Measurements from ENCODE around the gene GJC2.
A peak's percentile ranks its signal among the peaks of the same experiment; 100 is the strongest.
"Not testable (repeated sequence)": the region's sequence is repeated elsewhere in the genome, so short reads cannot be mapped to it uniquely, and the experiment has no call there.

Gene GJC2

GRCh38 chr1:228169345-228169744, 19.6 kb downstream of the GJC2 start:
- Histone ChIP-seq H3K27me3 (ENCODE audit: control insufficient read depth, insufficient read depth, low read length) (no peaks in the 10 kb centered on the region), H3K4me3 (ENCODE audit: low read depth, low read length) (no peak overlapping the region), H3K27ac (ENCODE audit: low read depth, low read length) (no peak overlapping the region), H3K4me1 (ENCODE audit: control insufficient read depth, insufficient read depth, low read length) (no peaks in the 10 kb centered on the region), H3K36me3 (ENCODE audit: control insufficient read depth, insufficient read depth, low read length) (no peaks in the 10 kb centered on the region), H3K9me3 (ENCODE audit: control insufficient read depth, insufficient read depth, low read length) (no peaks in the 10 kb centered on the region), H3K9ac (ENCODE audit: low read depth, low read length) (no peak overlapping the region)

GRCh38 chr1:228170666-228171065, 20.9 kb downstream of the GJC2 start:
- H3K27ac ChIP-seq (ENCODE audit: low read depth, low read length) = no peak overlapping the region
- no peaks in the 10 kb centered on the region for H3K4me1 ChIP-seq (ENCODE audit: control insufficient read depth, insufficient read depth, low read length)
- H3K9me3 ChIP-seq (ENCODE audit: control insufficient read depth, insufficient read depth, low read length) = no peaks in the 10 kb centered on the region
- no peaks in the 10 kb centered on the region for H3K36me3 ChIP-seq (ENCODE audit: control insufficient read depth, insufficient read depth, low read length)
- no peaks in the 10 kb centered on the region for H3K27me3 ChIP-seq (ENCODE audit: control insufficient read depth, insufficient read depth, low read length)
- no peak overlapping the region for H3K4me3 ChIP-seq (ENCODE audit: low read depth, low read length)
- H3K9ac ChIP-seq (ENCODE audit: low read depth, low read length) = no peak overlapping the region

DNA sequence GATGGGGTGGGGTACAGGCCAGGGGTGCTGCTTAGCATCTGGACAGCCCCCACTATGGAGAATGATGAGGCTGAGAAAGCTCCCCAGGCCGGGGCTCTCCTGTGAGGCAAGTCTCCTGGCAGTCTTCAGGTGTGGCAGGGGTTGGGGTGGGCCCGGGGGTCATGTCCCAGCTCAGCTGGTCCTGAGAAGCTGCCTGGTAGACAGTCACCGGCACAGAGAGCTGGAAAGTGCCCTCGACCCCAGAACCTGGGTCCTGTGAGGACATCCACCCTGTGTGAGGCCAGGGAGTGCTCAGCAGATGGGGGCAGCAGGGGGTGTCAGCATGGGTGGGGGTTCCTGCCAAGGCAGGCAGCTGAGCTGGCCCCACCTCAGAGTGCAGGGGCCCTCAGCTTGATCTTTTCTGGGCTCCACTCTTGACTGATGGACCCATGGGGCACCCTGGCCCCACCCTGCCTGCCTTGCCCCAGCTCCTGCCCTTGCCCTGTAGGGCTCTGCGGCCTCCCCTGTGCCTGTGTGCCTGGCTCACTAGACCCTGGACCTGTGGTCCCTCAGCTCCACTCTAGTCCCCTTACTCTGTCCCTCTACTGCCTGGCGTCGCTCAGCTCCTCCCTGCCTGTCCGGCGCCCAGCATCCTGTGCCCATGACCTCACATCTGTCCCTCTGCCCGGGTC, 21.6 kb downstream of the GJC2 start:
- Histone ChIP-seq H3K9ac (ENCODE audit: low read depth, low read length) (no peak overlapping the region), H3K27ac (ENCODE audit: low read depth, low read length) (no peak overlapping the region), H3K27me3 (ENCODE audit: control insufficient read depth, insufficient read depth, low read length) (no peaks in the 10 kb centered on the region), H3K4me1 (ENCODE audit: control insufficient read depth, insufficient read depth, low read length) (no peaks in the 10 kb centered on the region), H3K4me3 (ENCODE audit: low read depth, low read length) (no peak overlapping the region), H3K9me3 (ENCODE audit: control insufficient read depth, insufficient read depth, low read length) (no peaks in the 10 kb centered on the region), H3K36me3 (ENCODE audit: control insufficient read depth, insufficient read depth, low read length) (no peaks in the 10 kb centered on the region)

- Histone ChIP-seq H3K27ac (ENCODE audit: low read depth, low read length) (no peak overlapping the region), H3K9ac (ENCODE audit: low read depth, low read length) (no peak overlapping the region), H3K4me1 (ENCODE audit: control insufficient read depth, insufficient read depth, low read length) (no peaks in the 10 kb centered on the region), H3K36me3 (ENCODE audit: control insufficient read depth, insufficient read depth, low read length) (no peaks in the 10 kb centered on the region), H3K4me3 (ENCODE audit: low read depth, low read length) (no peak overlapping the region), H3K27me3 (ENCODE audit: control insufficient read depth, insufficient read depth, low read length) (no peaks in the 10 kb centered on the region), H3K9me3 (ENCODE audit: control insufficient read depth, insufficient read depth, low read length) (no peaks in the 10 kb centered on the region)
Measured at GRCh38 chr1:228172591-228173527, 23.1 kb downstream of the GJC2 start.

DNA sequence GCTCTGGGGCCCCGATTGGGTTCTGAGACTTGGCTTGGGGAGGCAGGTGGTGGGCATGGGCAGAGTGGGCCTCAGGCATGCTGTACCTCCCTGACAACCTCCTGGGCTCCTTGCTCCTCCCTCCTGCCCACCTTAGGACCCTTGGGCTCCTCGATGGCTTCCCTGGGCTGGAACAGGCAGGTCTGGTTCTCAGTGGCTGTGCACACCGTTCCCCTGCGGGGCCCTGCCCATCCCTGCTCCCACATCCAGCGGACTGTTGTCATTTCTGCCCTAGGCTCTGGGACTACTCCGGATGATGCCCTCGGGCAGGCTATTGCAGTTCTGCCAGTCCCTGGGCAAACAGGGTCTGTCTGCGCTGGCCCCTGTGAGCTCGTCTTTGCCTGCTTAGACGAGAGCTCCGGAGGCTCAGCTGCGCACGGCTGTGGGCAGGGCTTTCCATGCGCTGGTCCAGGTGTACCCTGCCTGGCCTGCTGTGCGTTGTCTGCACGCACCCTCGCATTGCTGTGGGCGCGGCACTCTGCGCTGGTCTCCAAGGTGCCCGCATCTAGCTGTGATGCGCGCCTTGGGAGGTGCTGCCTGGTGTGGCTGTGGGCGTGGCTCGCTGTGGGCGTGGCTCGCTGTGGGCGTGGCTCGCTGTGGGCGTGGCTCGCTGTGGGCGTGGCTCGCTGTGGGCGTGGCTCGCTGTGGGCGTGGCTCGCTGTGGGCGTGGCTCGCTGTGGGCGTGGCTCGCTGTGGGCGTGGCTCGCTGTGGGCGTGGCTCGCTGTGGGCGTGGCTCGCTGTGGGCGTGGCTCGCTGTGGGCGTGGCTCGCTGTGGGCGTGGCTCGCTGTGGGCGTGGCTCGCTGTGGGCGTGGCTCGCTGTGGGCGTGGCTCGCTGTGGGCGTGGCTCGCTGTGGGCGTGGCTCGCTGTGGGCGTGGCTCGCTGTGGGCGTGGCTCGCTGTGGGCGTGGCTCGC, 24.1 kb downstream of the GJC2 start:
- not testable (repeated sequence) for H3K9me3 ChIP-seq (ENCODE audit: control insufficient read depth, insufficient read depth, low read length); H3K27ac ChIP-seq (ENCODE audit: low read depth, low read length); H3K4me1 ChIP-seq (ENCODE audit: control insufficient read depth, insufficient read depth, low read length); H3K9ac ChIP-seq (ENCODE audit: low read depth, low read length); H3K36me3 ChIP-seq (ENCODE audit: control insufficient read depth, insufficient read depth, low read length); H3K27me3 ChIP-seq (ENCODE audit: control insufficient read depth, insufficient read depth, low read length)
- peak overlapping the region; percentile 47; the same call in 1 of the 2 replicates for H3K4me3 ChIP-seq (ENCODE audit: low read depth, low read length)

DNA sequence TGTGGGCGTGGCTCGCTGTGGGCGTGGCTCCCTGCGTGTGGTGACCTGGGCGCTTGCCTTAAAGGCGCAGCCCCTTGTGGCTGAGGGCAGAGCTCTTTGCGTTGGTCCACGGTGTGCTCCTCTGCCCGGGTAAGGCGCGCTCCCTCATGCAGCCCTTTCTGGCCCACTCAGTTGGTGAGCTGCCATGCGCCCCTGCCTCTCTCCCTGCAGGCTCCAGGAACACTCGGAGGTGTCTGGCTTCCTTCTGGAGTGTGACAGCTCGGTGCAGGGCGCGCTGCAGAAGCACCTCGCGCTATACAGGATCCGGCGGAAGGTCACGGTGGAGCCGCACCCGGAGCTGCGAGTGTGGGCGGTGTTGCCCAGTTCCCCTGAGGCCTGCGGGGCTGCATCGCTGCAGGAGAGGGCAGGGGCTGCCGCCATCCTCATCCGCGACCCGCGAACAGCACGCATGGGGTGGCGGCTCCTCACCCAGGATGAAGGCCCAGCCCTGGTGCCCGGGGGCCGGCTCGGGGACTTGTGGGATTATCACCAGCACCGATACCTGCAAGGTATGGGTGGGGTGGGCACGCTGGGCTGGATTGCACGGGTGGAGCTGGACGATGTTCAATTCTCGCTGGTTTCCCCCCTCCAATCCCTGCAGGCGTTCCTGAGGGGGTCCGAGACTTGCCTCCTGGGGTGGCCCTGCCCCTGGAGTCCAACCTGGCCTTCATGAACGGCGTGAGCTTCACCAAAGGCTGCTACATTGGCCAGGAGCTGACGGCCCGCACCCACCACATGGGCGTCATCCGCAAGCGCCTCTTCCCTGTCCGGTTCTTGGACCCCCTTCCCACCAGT, 25.0 kb downstream of the GJC2 start:
- H3K27me3 ChIP-seq (ENCODE audit: control insufficient read depth, insufficient read depth, low read length) = no peaks in the 10 kb centered on the region
- H3K36me3 ChIP-seq (ENCODE audit: control insufficient read depth, insufficient read depth, low read length) = no peaks in the 10 kb centered on the region
- no peak overlapping the region for H3K9ac ChIP-seq (ENCODE audit: low read depth, low read length)
- H3K9me3 ChIP-seq (ENCODE audit: control insufficient read depth, insufficient read depth, low read length) = no peaks in the 10 kb centered on the region
- peak overlapping the region; percentile 4; the same call in 1 of the 2 replicates for H3K4me3 ChIP-seq (ENCODE audit: low read depth, low read length)
- H3K4me1 ChIP-seq (ENCODE audit: control insufficient read depth, insufficient read depth, low read length) = no peaks in the 10 kb centered on the region
- no peak overlapping the region for H3K27ac ChIP-seq (ENCODE audit: low read depth, low read length)

- Histone ChIP-seq H3K36me3 (ENCODE audit: control insufficient read depth, insufficient read depth, low read length) (no peaks in the 10 kb centered on the region), H3K27me3 (ENCODE audit: control insufficient read depth, insufficient read depth, low read length) (no peaks in the 10 kb centered on the region), H3K4me1 (ENCODE audit: control insufficient read depth, insufficient read depth, low read length) (no peaks in the 10 kb centered on the region), H3K9ac (ENCODE audit: low read depth, low read length) (no peak overlapping the region), H3K4me3 (ENCODE audit: low read depth, low read length) (no peak overlapping the region), H3K9me3 (ENCODE audit: control insufficient read depth, insufficient read depth, low read length) (no peaks in the 10 kb centered on the region), H3K27ac (ENCODE audit: low read depth, low read length) (no peak overlapping the region)
Measured at GRCh38 chr1:228175316-228176023, 25.7 kb downstream of the GJC2 start.

- Histone ChIP-seq H3K4me1 (ENCODE audit: control insufficient read depth, insufficient read depth, low read length) (no peaks in the 10 kb centered on the region), H3K9me3 (ENCODE audit: control insufficient read depth, insufficient read depth, low read length) (no peaks in the 10 kb centered on the region), H3K36me3 (ENCODE audit: control insufficient read depth, insufficient read depth, low read length) (no peaks in the 10 kb centered on the region), H3K27ac (ENCODE audit: low read depth, low read length) (no peak overlapping the region), H3K9ac (ENCODE audit: low read depth, low read length) (no peak overlapping the region), H3K4me3 (ENCODE audit: low read depth, low read length) (no peak overlapping the region), H3K27me3 (ENCODE audit: control insufficient read depth, insufficient read depth, low read length) (no peaks in the 10 kb centered on the region)
Measured at GRCh38 chr1:228176024-228176395, 26.3 kb downstream of the GJC2 start.

- H3K9me3 ChIP-seq (ENCODE audit: control insufficient read depth, insufficient read depth, low read length) = no peaks in the 10 kb centered on the region
- no peak overlapping the region for H3K27ac ChIP-seq (ENCODE audit: low read depth, low read length)
- no peak overlapping the region for H3K4me3 ChIP-seq (ENCODE audit: low read depth, low read length)
- no peaks in the 10 kb centered on the region for H3K36me3 ChIP-seq (ENCODE audit: control insufficient read depth, insufficient read depth, low read length)
- H3K9ac ChIP-seq (ENCODE audit: low read depth, low read length) = no peak overlapping the region
- H3K4me1 ChIP-seq (ENCODE audit: control insufficient read depth, insufficient read depth, low read length) = no peaks in the 10 kb centered on the region
- H3K27me3 ChIP-seq (ENCODE audit: control insufficient read depth, insufficient read depth, low read length) = no peaks in the 10 kb centered on the region
Measured at GRCh38 chr1:228176461-228177182, 26.9 kb downstream of the GJC2 start.
